Body of pancreas (tissue), 4 donors: ENCODE results near the gene GMPPA. TPM values are rescaled to one million over a fixed set of nuclear protein-coding genes. Genes with fewer than 3 reads are reported as not detected.

Experiments
- ATAC-seq: fragments of 150-250 bp; one replicate; pipeline ENCODE4 v1.9.1; 2016
- DNase-seq, 4 donors: peaks; one replicate each; pipeline ENCODE4 v3.0.0-alpha.2; 2019
- H3K27ac ChIP-seq, 4 donors: fragments of 200-600 bp; sonication (generic); 1 replicate in 3 of 4; 2 replicates in 1 of 4; pipeline versions ENCODE4 v1.5.1 to v1.6.1; 2016 to 2019; ENCODE audit warnings: mild to moderate bottlenecking in 1 of 4, mixed read lengths in 1 of 4, moderate library complexity in 1 of 4
- H3K27me3 ChIP-seq, 2 donors: fragments of 200-600 bp; sonication (generic); one replicate each; pipeline ENCODE4 v1.6.0; 2016; ENCODE audit warnings: mild to moderate bottlenecking in 1 of 2
- H3K36me3 ChIP-seq, 2 donors: fragments of 200-600 bp; sonication (generic); replicated peaks in 1 of 2; 2 replicates each; pipeline ENCODE4 v1.5.1; 2016; ENCODE audit warnings: low read depth in 2 of 2; ENCODE audit not compliant: insufficient read depth in 1 of 2
- H3K4me1 ChIP-seq: fragments of 200-600 bp; sonication (generic); one replicate; pipeline ENCODE4 v1.6.0; 2016
- H3K4me3 ChIP-seq, 2 donors: fragments of 200-600 bp; sonication (generic); 1 replicate in 1 of 2; 2 replicates in 1 of 2; pipeline ENCODE4 v1.5.1; 2016 to 2019
- H3K9me3 ChIP-seq, 3 donors: fragments of 200-600 bp; sonication (generic); 1 replicate in 2 of 3; 2 replicates in 1 of 3; pipeline ENCODE4 v1.5.1; 2016
- POLR2A ChIP-seq, 3 donors: fragments of 450-650 bp; IDR thresholded peaks; one replicate each; pipeline ENCODE4 v1.6.1; 2016; ENCODE audit warnings: antibody characterized with exemption in 3 of 3, mild to moderate bottlenecking in 2 of 3
- WGBS, 2 donors: methylation state at CpG; one replicate each; pipeline ENCODE4 v1.1.5; 2017; 5-methylcytosine and 5-hydroxymethylcytosine counted together
- intact Hi-C: fragments of 100-400 bp; cut with DNase I; formaldehyde crosslinking; loops from one replicate; pipeline ENCODE4 v1.15.1; 2023
- total RNA-seq, 2 donors: library from RNA; depleted of rRNA; stranded (reverse); fragments of >200 nt; gene quantifications; one replicate each; pipeline ENCODE4 v1.1.0, GENCODE V29; 2016
- TF ChIP-seq, protein P1 (sequence below), 7 experiments: fragments of 450-650 bp in 4 of 7; fragments of 200-600 bp in 3 of 7; sonication (generic) in 3 of 7; IDR thresholded peaks; one replicate each; pipeline ENCODE4 v1.5.1; 2016 to 2019; ENCODE audit warnings: antibody characterized with exemption in 7 of 7

Gene GMPPA
- total RNA-seq, 2 donors from 2014 or later: 40.5 to 57.4 TPM

DNA sequence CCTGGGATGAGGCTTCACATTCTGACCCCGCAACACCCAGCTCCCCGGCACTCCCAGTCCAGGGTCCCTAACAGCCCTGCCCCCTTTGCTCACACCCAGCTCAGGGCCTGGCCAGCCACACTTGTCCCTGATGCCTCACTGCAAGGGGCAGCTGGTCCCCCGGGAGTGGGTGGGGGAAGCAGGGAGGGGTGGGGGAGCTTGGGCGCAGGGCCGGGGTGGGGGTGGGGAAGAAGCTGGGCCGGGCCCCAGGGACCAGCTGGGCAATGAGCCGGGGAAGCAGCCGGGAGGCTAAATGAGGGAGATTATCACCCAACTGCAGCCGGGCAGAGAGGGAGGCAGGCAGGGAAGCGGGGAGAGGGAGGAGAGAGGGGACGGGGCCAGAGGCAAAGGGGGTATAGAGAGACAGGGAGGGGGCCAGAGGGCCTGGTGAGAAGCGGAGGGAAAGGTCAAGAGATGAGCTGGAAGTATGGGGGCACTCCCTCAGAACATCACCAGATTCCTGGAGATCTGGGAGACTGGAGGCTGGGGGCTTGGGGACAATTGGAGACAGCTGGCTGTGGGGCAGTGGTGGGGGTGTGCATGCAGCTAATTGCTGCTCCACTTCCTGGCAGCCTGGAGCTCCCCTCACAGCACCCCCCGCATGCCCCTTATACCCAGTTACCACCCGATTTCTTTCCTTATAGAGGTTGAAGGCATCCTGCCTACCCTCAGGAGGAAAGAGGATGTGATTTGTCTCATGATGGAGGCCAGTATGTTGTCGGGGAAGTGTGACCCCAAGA lies 13.0 kb downstream of the GMPPA start:
- WGBS, 2 donors: 26 to 30% methylated on average over 13 to 15 of the region's 15 CpGs
- peaks cover 0 to 16% of the 10 kb centered on the region in 2 donors for H3K27me3 ChIP-seq

DNA sequence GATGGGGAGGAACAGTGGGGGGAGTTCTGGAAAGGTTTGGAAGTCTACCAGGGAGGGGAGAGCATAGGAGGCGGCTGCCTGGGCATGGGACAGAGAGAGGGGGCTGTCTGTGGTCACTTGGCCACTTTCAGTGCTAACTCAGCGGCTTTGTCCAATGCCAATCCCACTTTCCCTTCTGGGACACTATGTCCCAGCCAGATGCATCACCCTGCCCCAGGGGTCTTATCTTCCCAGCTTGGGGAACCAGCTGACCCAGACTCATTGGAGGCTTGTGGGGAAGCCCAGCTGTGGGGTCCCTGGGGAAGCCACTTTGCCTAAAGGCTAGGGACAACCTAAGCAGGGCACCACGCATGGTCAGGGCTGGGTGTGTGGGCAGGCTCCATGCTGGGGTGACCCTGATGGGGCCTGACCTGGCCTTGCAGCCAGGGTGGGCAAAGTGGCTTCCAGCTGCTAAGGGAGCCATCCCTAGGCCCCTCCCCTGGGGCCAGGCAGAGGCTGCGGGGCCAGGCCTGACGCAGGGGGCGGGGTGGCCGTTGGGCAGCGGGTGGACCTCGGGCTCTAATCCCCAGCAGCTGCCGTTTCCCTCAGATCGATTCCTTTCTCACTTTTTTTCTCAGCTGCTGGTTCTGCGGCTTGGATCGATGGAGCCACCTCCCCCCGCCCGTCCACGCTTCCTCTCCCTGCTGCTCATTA lies 14.0 kb downstream of the GMPPA start:
- no peak for DNase-seq
- peaks cover 0 to 16% of the 10 kb centered on the region in 2 donors for H3K27me3 ChIP-seq
- H3K36me3 ChIP-seq: no peaks in the 10 kb centered on the region
- H3K4me1 ChIP-seq: peaks cover 26% of the 10 kb centered on the region
- H3K4me3 ChIP-seq: no peak overlapping the region
- no peaks in the 10 kb centered on the region for H3K9me3 ChIP-seq
- WGBS, 2 donors: 10 to 15% methylated on average over 14 of the region's 16 CpGs
- ATAC-seq: no peak
- intact Hi-C loops: no loop called here
- TF ChIP-seq, protein P1, sequence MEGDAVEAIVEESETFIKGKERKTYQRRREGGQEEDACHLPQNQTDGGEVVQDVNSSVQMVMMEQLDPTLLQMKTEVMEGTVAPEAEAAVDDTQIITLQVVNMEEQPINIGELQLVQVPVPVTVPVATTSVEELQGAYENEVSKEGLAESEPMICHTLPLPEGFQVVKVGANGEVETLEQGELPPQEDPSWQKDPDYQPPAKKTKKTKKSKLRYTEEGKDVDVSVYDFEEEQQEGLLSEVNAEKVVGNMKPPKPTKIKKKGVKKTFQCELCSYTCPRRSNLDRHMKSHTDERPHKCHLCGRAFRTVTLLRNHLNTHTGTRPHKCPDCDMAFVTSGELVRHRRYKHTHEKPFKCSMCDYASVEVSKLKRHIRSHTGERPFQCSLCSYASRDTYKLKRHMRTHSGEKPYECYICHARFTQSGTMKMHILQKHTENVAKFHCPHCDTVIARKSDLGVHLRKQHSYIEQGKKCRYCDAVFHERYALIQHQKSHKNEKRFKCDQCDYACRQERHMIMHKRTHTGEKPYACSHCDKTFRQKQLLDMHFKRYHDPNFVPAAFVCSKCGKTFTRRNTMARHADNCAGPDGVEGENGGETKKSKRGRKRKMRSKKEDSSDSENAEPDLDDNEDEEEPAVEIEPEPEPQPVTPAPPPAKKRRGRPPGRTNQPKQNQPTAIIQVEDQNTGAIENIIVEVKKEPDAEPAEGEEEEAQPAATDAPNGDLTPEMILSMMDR (IDR thresholded peaks at IDR 0.05): no peak
- no peak for TF ChIP-seq POLR2A (IDR thresholded peaks at IDR 0.05)
- H3K27ac ChIP-seq: no peak overlapping the region

More for the DNA sequence above, 13.0 kb downstream of the GMPPA start:
- no peak for TF ChIP-seq POLR2A (IDR thresholded peaks at IDR 0.05)
- TF ChIP-seq, protein P1 (IDR thresholded peaks at IDR 0.05): no peak
- Histone ChIP-seq H3K4me1 (peaks cover 26% of the 10 kb centered on the region), H3K9me3 (no peaks in the 10 kb centered on the region), H3K36me3 (no peaks in the 10 kb centered on the region), H3K27ac (no peak overlapping the region), H3K4me3 (no peak overlapping the region)
- no peak for ATAC-seq
- DNase-seq: no peak
- intact Hi-C loops: no loop called here

DNA sequence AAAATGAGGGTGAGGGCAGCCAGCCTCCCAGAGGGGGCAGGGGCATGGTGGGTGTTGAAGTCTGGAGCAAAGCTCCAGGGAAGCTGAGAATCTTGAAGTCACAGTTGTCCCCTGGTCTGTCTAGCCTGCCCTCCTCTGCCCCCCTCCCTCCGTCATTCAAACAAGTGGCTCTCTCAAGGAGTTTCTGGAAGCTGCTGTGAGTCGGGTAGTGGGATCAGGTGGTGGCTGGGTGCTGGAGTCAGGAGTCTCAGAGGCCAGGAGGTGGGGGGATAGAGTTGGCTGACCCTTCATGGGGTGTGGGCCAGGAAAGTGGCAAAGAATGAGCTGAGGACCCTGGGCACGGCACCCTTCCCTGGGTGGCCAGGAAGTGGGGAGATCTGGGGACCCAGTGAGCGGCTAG lies 15.1 kb downstream of the GMPPA start:
- ATAC-seq (no peak), DNase-seq (no peak)
- TF ChIP-seq, protein P1 (IDR thresholded peaks at IDR 0.05): no peak
- no peak for TF ChIP-seq POLR2A (IDR thresholded peaks at IDR 0.05)
- no peak overlapping the region for H3K27ac ChIP-seq
- H3K4me3 ChIP-seq: no peak overlapping the region
- intact Hi-C loops: no loop called here
- H3K4me1 ChIP-seq: peaks cover 26% of the 10 kb centered on the region
- H3K36me3 ChIP-seq: no peaks in the 10 kb centered on the region
- peaks cover 0 to 16% of the 10 kb centered on the region in 2 donors for H3K27me3 ChIP-seq
- WGBS, 2 donors: 17 to 24% methylated on average over 4 of the region's 4 CpGs
- H3K9me3 ChIP-seq: no peaks in the 10 kb centered on the region

DNA sequence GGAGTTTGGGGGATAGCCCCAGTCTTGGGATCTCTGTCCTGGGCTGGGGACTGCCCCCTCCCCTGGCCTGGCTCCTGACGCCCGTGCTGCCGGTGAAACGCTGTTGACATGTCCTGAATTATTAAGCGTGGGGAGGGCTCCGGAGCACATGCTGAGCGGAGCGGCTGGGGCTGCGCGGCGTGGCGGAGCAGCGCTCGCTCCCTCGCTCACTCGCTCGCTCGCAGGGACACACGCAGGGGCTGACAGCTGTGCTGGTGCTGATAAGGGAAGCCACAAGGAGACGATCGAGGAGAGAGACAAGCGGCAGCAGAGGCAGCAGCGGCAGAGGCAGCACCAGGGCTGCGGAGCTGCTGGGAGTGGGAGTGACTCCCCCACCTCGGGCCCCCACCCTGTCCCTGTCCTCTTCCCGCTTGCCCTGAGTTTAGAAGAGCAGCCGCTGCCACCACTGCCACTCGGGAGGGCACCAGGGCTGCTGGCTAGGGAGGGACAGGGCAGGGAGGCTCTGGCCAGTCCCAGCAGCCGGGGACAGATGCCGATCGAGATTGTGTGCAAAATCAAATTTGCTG lies 15.6 kb downstream of the GMPPA start, which contains the start of gene ASIC4:
Gene ASIC4, plus strand, starts transcription at position 287 of the 566 bp plus-strand sequence. Its CDS starts 243 bp downstream, at position 530.
- Histone ChIP-seq H3K4me1 (peaks cover 22% of the 10 kb centered on the region), H3K27ac (no peak within 1 kb of the TSS), H3K9me3 (no peaks in the 10 kb centered on the region), H3K36me3 (no peaks in the 10 kb centered on the region), H3K4me3 (no peak within 1 kb of the TSS), H3K27me3 (peaks cover 0 to 16% of the 10 kb centered on the region in 2 donors)
- DNase-seq (no peak), ATAC-seq (no peak)
- TF ChIP-seq, protein P1 (IDR thresholded peaks at IDR 0.05): no peak
- no peak for TF ChIP-seq POLR2A (IDR thresholded peaks at IDR 0.05)
- 0 to 12% methylated on average over 2 to 30 of the region's 31 CpGs for WGBS, 2 donors
- intact Hi-C loops: no loop called here
